Osteocyte (in vitro differentiated cells): Measurements from ENCODE around the gene MYO16. TPM values are rescaled to one million over a fixed set of nuclear protein-coding genes. Genes with fewer than 3 reads are reported as not detected.

Experiments
- DNase-seq: peaks from one replicate; pipeline ENCODE4 v3.0.0; 2021; ENCODE audit warnings: mixed read lengths; ENCODE audit not compliant: unreplicated experiment; ENCODE audit errors: extremely low spot score
- H3K27ac Mint-ChIP-seq: one replicate; pipeline ENCODE4 v1.8.0; 2021; ENCODE audit warnings: mild to moderate bottlenecking, mixed read lengths; ENCODE audit not compliant: unreplicated experiment
- H3K27me3 Mint-ChIP-seq: one replicate; pipeline ENCODE4 v1.8.0; 2021; ENCODE audit warnings: mixed read lengths; ENCODE audit not compliant: unreplicated experiment
- H3K36me3 Mint-ChIP-seq: one replicate; pipeline ENCODE4 v1.8.0; 2021; ENCODE audit warnings: mixed read lengths; ENCODE audit not compliant: unreplicated experiment
- H3K4me1 Mint-ChIP-seq: one replicate; pipeline ENCODE4 v1.8.0; 2021; ENCODE audit warnings: mixed read lengths; ENCODE audit not compliant: unreplicated experiment
- H3K4me3 Mint-ChIP-seq: one replicate; pipeline ENCODE4 v1.8.0; 2021; ENCODE audit warnings: mild to moderate bottlenecking, moderate library complexity, mixed read lengths; ENCODE audit not compliant: unreplicated experiment
- H3K9me3 Mint-ChIP-seq: one replicate; pipeline ENCODE4 v1.8.0; 2021; ENCODE audit warnings: mixed read lengths; ENCODE audit not compliant: unreplicated experiment
- CTCF ChIP-seq: fragments of 200-600 bp; sonication (generic); IDR thresholded peaks from 2 replicates; pipeline ENCODE4 v1.5.0; 2021; ENCODE audit warnings: antibody characterized with exemption, mild to moderate bottlenecking, moderate library complexity
- total RNA-seq: library from RNA; stranded (reverse); gene quantifications from 2 replicates; pipeline ENCODE4 v1.2.1, GENCODE V29; 2021

The MYO16 gene
- total RNA-seq, 1 donor from 2014 or later, result 0.13 TPM

DNA sequence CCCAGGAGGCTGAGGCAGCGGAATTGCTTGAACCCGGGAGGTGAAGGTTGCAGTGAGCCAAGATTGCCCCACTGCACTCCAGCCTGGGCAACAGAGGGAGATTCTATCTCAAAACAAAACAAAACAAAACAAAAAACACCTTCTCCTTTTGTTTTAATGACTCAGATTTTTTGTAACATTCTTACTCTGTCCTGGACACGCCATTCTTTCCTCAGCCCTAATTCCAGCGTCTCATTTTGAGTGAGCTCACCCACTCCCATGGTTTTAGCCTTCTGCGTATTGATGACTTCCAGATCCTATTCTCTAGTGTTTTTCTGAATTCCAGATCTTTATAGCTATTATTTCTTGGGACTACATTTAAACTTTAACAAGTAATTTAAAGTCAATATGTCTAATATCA lies 326.3 kb downstream of the MYO16 start:
- Mint-ChIP-seq H3K4me3 (no peak overlapping the region), H3K27me3 (no peaks in the 10 kb centered on the region)

DNA sequence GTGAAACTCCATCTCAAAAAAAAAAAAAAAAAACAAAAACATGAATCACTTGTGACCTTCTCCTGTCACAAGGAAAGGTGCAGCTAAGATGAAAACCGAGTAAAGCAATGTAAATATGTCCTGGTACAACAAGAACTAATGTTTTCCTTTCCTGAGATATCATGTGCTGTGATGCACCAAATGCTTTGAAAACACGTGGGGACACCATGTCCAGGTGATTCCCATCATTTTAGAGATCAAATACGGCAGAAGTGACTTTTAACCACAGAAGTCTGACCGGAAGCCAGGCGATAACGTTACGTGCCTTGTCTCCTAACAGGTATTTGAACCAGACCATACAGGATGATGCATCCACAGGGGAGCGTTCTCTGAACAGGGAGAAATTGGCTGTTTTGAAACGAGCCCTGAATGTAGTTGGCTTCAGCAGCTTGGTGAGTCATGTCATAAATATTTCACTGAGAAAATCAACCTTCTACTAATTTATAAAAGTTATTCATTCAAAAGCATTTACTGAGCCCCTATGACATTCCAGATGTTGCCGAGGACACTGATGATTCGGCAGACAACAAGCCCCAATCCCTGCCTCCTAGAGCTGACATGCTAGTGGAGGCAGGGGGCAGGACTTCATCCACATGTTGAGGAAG lies 328.1 kb downstream of the MYO16 start:
- no peak for DNase-seq
- Mint-ChIP-seq H3K9me3 (no peaks in the 10 kb centered on the region), H3K4me1 (peaks cover 21% of the 10 kb centered on the region)

More for the DNA sequence above, 326.3 kb downstream of the MYO16 start:
- Mint-ChIP-seq H3K27ac (no peak overlapping the region), H3K36me3 (no peaks in the 10 kb centered on the region), H3K9me3 (no peaks in the 10 kb centered on the region), H3K4me1 (peaks cover 14% of the 10 kb centered on the region)
- TF ChIP-seq CTCF, result no peak
- no peak for DNase-seq

GRCh38 chr13:108958013-108958376 lies 328.6 kb downstream of the MYO16 start:
- no peak for TF ChIP-seq CTCF
- peaks cover 21% of the 10 kb centered on the region for H3K4me1 Mint-ChIP-seq
- no peaks in the 10 kb centered on the region for H3K27me3 Mint-ChIP-seq
- no peaks in the 10 kb centered on the region for H3K36me3 Mint-ChIP-seq
- peak overlapping the region; percentile 36 for H3K4me3 Mint-ChIP-seq
- no peak for DNase-seq
- H3K27ac Mint-ChIP-seq, result peak overlapping the region; percentile 88
- H3K9me3 Mint-ChIP-seq, result no peaks in the 10 kb centered on the region

More for the DNA sequence above, 328.1 kb downstream of the MYO16 start:
- peak overlapping the region; percentile 88 for H3K27ac Mint-ChIP-seq
- H3K36me3 Mint-ChIP-seq, result no peaks in the 10 kb centered on the region
- no peaks in the 10 kb centered on the region for H3K27me3 Mint-ChIP-seq
- peak overlapping the region; percentile 36 for H3K4me3 Mint-ChIP-seq
- TF ChIP-seq CTCF, result peak; percentile 28

GRCh38 chr13:108959234-108959633 lies 329.8 kb downstream of the MYO16 start:
- DNase-seq, result no peak
- Mint-ChIP-seq H3K4me1 (peaks cover 24% of the 10 kb centered on the region), H3K9me3 (peaks cover 5% of the 10 kb centered on the region), H3K36me3 (no peaks in the 10 kb centered on the region), H3K27ac (no peak overlapping the region), H3K4me3 (no peak overlapping the region), H3K27me3 (no peaks in the 10 kb centered on the region)
- TF ChIP-seq CTCF, result no peak

GRCh38 chr13:108960006-108960405 lies 330.6 kb downstream of the MYO16 start:
- H3K9me3 Mint-ChIP-seq, result peaks cover 5% of the 10 kb centered on the region
- H3K4me1 Mint-ChIP-seq, result peaks cover 28% of the 10 kb centered on the region
- H3K36me3 Mint-ChIP-seq, result no peaks in the 10 kb centered on the region
- H3K4me3 Mint-ChIP-seq, result no peak overlapping the region
- DNase-seq, result no peak
- no peak overlapping the region for H3K27ac Mint-ChIP-seq
- H3K27me3 Mint-ChIP-seq, result no peaks in the 10 kb centered on the region
- no peak for TF ChIP-seq CTCF
